Heart left ventricle (tissue), 16 donors: ENCODE measurements around the gene NFIA. TPM values are rescaled to one million over a fixed set of nuclear protein-coding genes. Genes with fewer than 3 reads are reported as not detected.
A peak's percentile ranks its signal among the peaks of the same experiment; 100 is the strongest.

Source experiments
- ATAC-seq, 4 donors: fragments of 200-7000 bp; cut with Tn5 transposase; one replicate each; pipeline ENCODE4 v1.9.1; 2020 to 2022; ENCODE audit warnings: moderate library complexity in 4 of 4, mild to moderate bottlenecking in 3 of 4, moderate number of reproducible peaks in 1 of 4
- DNase-seq, 5 donors: peaks; one replicate each; pipeline ENCODE4 v3.0.0-alpha.2; 2020
- H3K27ac ChIP-seq, 12 donors: fragments of 200-600 bp; sonication (generic) in 4 of 12; one replicate each; pipeline versions ENCODE4 v1.5.0 to v1.8.0; 2016 to 2022; ENCODE audit warnings: mild to moderate bottlenecking in 2 of 12
- H3K27me3 ChIP-seq, 9 donors: fragments of 200-600 bp; sonication (generic) in 2 of 9; one replicate each; pipeline versions ENCODE4 v1.5.1 to v1.8.0; 2016 to 2022; ENCODE audit warnings: mild to moderate bottlenecking in 3 of 9
- H3K36me3 ChIP-seq, 9 donors: fragments of 200-600 bp; sonication (generic) in 2 of 9; one replicate each; pipeline versions ENCODE4 v1.5.0 to v1.8.0; 2018 to 2022; ENCODE audit warnings: mild to moderate bottlenecking in 2 of 9
- H3K4me1 ChIP-seq, 12 donors: fragments of 200-600 bp; sonication (generic) in 4 of 12; one replicate each; pipeline versions ENCODE4 v1.5.0 to v1.8.0; 2016 to 2022; ENCODE audit warnings: mild to moderate bottlenecking in 3 of 12
- H3K4me3 ChIP-seq, 12 donors: fragments of 200-600 bp; sonication (generic) in 4 of 12; one replicate each; pipeline versions ENCODE4 v1.5.0 to v1.8.0; 2017 to 2022; ENCODE audit warnings: mild to moderate bottlenecking in 9 of 12, moderate library complexity in 4 of 12
- H3K9me3 ChIP-seq, 12 donors: fragments of 200-600 bp; sonication (generic) in 4 of 12; one replicate each; pipeline versions ENCODE4 v1.5.0 to v1.8.0; 2016 to 2022; ENCODE audit warnings: mild to moderate bottlenecking in 1 of 12
- POLR2A ChIP-seq, 2 donors: fragments of 450-650 bp; IDR thresholded peaks; one replicate each; pipeline ENCODE4 v1.6.1; 2017; ENCODE audit warnings: antibody characterized with exemption in 2 of 2, mild to moderate bottlenecking in 2 of 2, moderate library complexity in 2 of 2
- WGBS, 4 donors: extraction: QIAGEN DNeasy Blood & Tissue Kit in 2 of 4; methylation state at CpG; one replicate each; pipeline versions ENCODE4 v1.1.5 to v1.1.7; 2013 to 2018; 5-methylcytosine and 5-hydroxymethylcytosine counted together
- intact Hi-C, 10 donors: fragments of 100-400 bp; cut with DNase I; formaldehyde crosslinking; loops; one replicate each; pipeline versions ENCODE4 v1.11.1 to v1.14.2; 2022
- polyA plus RNA-seq, 2 donors: library from polyadenylated mRNA; stranded (reverse); fragments of 200-250 nt; gene quantifications; one replicate each; pipeline ENCODE4 v1.2.3, GENCODE V29; 2013
- total RNA-seq, 9 donors: library from RNA; depleted of rRNA in 2 of 9; stranded (reverse); fragments of >200 nt in 2 of 9; fragmentation: NEBNext Ultra II Directional in 3 of 9; extraction: Animal tissue kit (Norgen Biotek cat#: 25700) in 3 of 9; gene quantifications; one replicate each; pipeline versions ENCODE4 v1.1.0 to v1.2.4, GENCODE V29; 2016 to 2023
- TF ChIP-seq, protein P1 (sequence below), 12 donors: fragments of 200-600 bp; sonication (generic) in 4 of 12; IDR thresholded peaks; one replicate each; pipeline versions ENCODE4 v1.5.0 to v1.8.0; 2018 to 2022; ENCODE audit warnings: antibody characterized with exemption in 12 of 12, mild to moderate bottlenecking in 5 of 12
- donor health status: ischemic (EF 13 %, LVEDD 7.1; RV severe dilation, severe dysfunction).
- donor health status: healthy with polysubstance abuse.
- donor health status: DM: no; HTN: yes; CAD: no.
- donor health status: DM: no; HTN: no; CAD: no.
- donor health status: ischemic (EF 25% LVEDD 6.9; RV normal size, moderate dysfunction).
- donor health status: ischemic (EF 25% LVEDD 5.7; RV mildly dilated, moderate dysfunction).
- donor health status: healthy.
- donor health status: DM: yes; HTN: yes; CAD: no.
- donor health status: ischemic (EF 35%, LVEDD 5.7; RV mildly dilated, moderate dysfunction).
- donor health status: nonischemic (EF 11% LVEDD 7.7; RV severe dilation, severe dysfunction).
- donor health status: DM: yes; HTN: yes; CAD: no.
- donor health status: PGD.
- donor health status: ischemic (EF 29% LVEDD 5.4; RV normal size, mild dysfunction).
- donor health status: nonischemic (EF 23%, LVEDD 6.1; RV moderate dilation, normal function).

NFIA gene
- total and polyA plus RNA-seq, 11 donors: 12.7 to 121 (median 96.5) TPM

- H3K27ac ChIP-seq: no peak overlapping the region
- DNase-seq: no peak
- no peaks in the 10 kb centered on the region for H3K9me3 ChIP-seq
- no peak for ATAC-seq
- H3K27me3 ChIP-seq: no peaks in the 10 kb centered on the region
- no peaks in the 10 kb centered on the region for H3K36me3 ChIP-seq
- no peak for TF ChIP-seq POLR2A (IDR thresholded peaks at IDR 0.05)
- TF ChIP-seq, protein P1, sequence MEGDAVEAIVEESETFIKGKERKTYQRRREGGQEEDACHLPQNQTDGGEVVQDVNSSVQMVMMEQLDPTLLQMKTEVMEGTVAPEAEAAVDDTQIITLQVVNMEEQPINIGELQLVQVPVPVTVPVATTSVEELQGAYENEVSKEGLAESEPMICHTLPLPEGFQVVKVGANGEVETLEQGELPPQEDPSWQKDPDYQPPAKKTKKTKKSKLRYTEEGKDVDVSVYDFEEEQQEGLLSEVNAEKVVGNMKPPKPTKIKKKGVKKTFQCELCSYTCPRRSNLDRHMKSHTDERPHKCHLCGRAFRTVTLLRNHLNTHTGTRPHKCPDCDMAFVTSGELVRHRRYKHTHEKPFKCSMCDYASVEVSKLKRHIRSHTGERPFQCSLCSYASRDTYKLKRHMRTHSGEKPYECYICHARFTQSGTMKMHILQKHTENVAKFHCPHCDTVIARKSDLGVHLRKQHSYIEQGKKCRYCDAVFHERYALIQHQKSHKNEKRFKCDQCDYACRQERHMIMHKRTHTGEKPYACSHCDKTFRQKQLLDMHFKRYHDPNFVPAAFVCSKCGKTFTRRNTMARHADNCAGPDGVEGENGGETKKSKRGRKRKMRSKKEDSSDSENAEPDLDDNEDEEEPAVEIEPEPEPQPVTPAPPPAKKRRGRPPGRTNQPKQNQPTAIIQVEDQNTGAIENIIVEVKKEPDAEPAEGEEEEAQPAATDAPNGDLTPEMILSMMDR (IDR thresholded peaks at IDR 0.05): no peak
- 90 to 94% (median 92%) methylated on average over 3 of the region's 3 CpGs for WGBS, 4 donors
- peaks cover 0 to 54% (median 24%) of the 10 kb centered on the region in 12 donors for H3K4me1 ChIP-seq
- no peak overlapping the region for H3K4me3 ChIP-seq
- intact Hi-C loops: loop anchor here in 1 of 10 donors (5.0 kb wide), 1 partner anchor 99 kb away; no protein-coding TSS in a partner anchor
Observed at GRCh38 chr1:61237659-61238358, 155.4 kb downstream of the NFIA start.

DNA sequence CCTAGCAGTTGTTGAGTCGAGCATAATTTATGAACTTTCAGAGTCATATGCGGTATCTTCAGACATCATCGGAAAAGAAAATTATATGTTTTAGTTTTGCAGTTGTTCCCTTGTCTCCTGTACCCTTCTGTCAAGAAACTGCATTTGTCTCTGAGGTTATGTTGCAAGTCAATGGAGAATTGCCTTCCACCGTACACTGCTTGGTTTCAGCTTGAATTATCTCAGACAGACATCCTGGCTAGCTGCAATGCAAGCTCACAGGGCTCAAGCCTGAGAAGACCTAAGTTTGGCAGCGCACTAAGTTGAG, 156.0 kb downstream of the NFIA start:
- H3K4me3 ChIP-seq: no peak overlapping the region
- no peaks in the 10 kb centered on the region for H3K27me3 ChIP-seq
- H3K27ac ChIP-seq: peak overlapping the region in 1 of 12 donors; percentile 46
- H3K36me3 ChIP-seq: no peaks in the 10 kb centered on the region
- intact Hi-C loops: loop anchor here in 1 of 10 donors (5.0 kb wide), 1 partner anchor 99 kb away; no protein-coding TSS in a partner anchor
- H3K9me3 ChIP-seq: no peaks in the 10 kb centered on the region
- ATAC-seq (peak in 2 of 4 donors; percentile 28 to 31), DNase-seq (no peak)
- peaks cover 0 to 54% (median 27%) of the 10 kb centered on the region in 12 donors for H3K4me1 ChIP-seq
- WGBS, 4 donors: 78 to 88% (median 84%) methylated on average over 5 of the region's 5 CpGs
- TF ChIP-seq, protein P1 (IDR thresholded peaks at IDR 0.05): no peak
- no peak for TF ChIP-seq POLR2A (IDR thresholded peaks at IDR 0.05)

DNA sequence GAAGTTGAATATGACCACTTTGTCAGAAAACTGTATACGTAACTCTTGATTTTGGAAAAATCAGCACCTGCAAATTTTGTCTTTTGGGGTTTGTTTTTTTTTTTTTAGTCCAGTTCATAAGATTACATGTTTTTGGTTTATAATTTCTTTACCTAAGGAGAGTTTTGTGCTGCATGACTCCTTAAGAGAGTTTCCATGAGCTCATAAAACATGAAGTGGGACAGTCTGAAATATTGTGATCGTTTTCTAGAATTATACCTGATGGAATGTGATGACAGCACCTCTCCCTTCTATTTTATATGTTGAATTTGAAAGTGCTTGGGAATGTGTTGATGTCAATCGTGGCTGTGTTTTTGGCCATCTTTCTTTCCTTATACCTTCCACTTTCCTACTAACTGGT, 158.5 kb downstream of the NFIA start:
- Histone ChIP-seq H3K9me3 (peaks cover 0 to 2% (median 0%) of the 10 kb centered on the region in 12 donors), H3K36me3 (no peaks in the 10 kb centered on the region), H3K27ac (peak overlapping the region; percentile 48 to 81 (median 79)), H3K4me3 (peak overlapping the region in 8 of 12 donors; percentile 20 to 35 (median 30)), H3K4me1 (peaks cover 0 to 71% (median 43%) of the 10 kb centered on the region in 12 donors), H3K27me3 (no peaks in the 10 kb centered on the region)
- intact Hi-C loops: loop anchor here in 5 of 10 donors (5.0 to 10.0 kb wide), 4 partner anchors 56 to 186 kb away; partner anchors contain the start of gene NFIA (in 2 of the 5)
- WGBS, 4 donors: 47 to 57% (median 55%) methylated on average over 3 of the region's 3 CpGs
- no peak for ATAC-seq
- DNase-seq: no peak
- TF ChIP-seq, protein P1 (IDR thresholded peaks at IDR 0.05): no peak
- no peak for TF ChIP-seq POLR2A (IDR thresholded peaks at IDR 0.05)

- 5 to 18% (median 9%) methylated on average over 4 of the region's 4 CpGs for WGBS, 4 donors
- TF ChIP-seq, protein P1 (IDR thresholded peaks at IDR 0.05): no peak
- TF ChIP-seq POLR2A (IDR thresholded peaks at IDR 0.05): no peak
- H3K36me3 ChIP-seq: no peaks in the 10 kb centered on the region
- intact Hi-C loops: loop anchor here in 5 of 10 donors (5.0 to 10.0 kb wide), 4 partner anchors 57 to 187 kb away; partner anchors contain the start of gene NFIA (in 2 of the 5)
- ATAC-seq: peak; percentile 64 to 79 (median 78)
- peak overlapping the region in 9 of 12 donors; percentile 20 to 35 (median 28) for H3K4me3 ChIP-seq
- H3K9me3 ChIP-seq: peaks cover 0 to 7% (median 0%) of the 10 kb centered on the region in 12 donors
- DNase-seq: peak in 4 of 5 donors; percentile 33 to 55 (median 48)
- no peaks in the 10 kb centered on the region for H3K27me3 ChIP-seq
- peaks cover 0 to 71% (median 43%) of the 10 kb centered on the region in 12 donors for H3K4me1 ChIP-seq
- peak overlapping the region; percentile 48 to 81 (median 79) for H3K27ac ChIP-seq
Observed at GRCh38 chr1:61241411-61241838, 159.1 kb downstream of the NFIA start.
